HepG2 (cell line): ENCODE data around the gene DCAF7. TPM values are rescaled to one million over a fixed set of nuclear protein-coding genes. Genes with fewer than 3 reads are reported as not detected.

Experiments used
- AGO2 ChIP-seq: fragments of 200-400 bp; formaldehyde crosslinking; optimal IDR thresholded peaks from 2 replicates; pipeline ENCODE3; 2017; ENCODE audit warnings: mild to moderate bottlenecking, low read depth, low read length, moderate library complexity
- ARID2 ChIP-seq: sonication (generic); formaldehyde crosslinking; IDR thresholded peaks from 2 replicates; pipeline ENCODE4 v1.8.1; 2022; ENCODE audit warnings: mild to moderate bottlenecking, missing genetic modification reagents, borderline replicate concordance
- CHCHD3 ChIP-seq: sonication (generic); formaldehyde crosslinking; IDR thresholded peaks from 2 replicates; pipeline ENCODE4 v1.8.0; 2022; ENCODE audit warnings: mild to moderate bottlenecking, missing genetic modification reagents, moderate library complexity
- ELF3 ChIP-seq: IDR thresholded peaks from 2 replicates; pipeline ENCODE4 v1.6.1; 2016; ENCODE audit warnings: missing genetic modification reagents, missing compliant biosample characterization
- GPN1 ChIP-seq: sonication (generic); formaldehyde crosslinking; IDR thresholded peaks from 2 replicates; pipeline ENCODE4 v1.5.1; 2020; ENCODE audit warnings: missing genetic modification reagents, borderline replicate concordance
- HNF1B ChIP-seq: sonication (generic); formaldehyde crosslinking; IDR thresholded peaks from 2 replicates; pipeline ENCODE4 v1.5.1; 2020; ENCODE audit warnings: mild to moderate bottlenecking, moderate library complexity, missing genetic modification reagents
- ONECUT2 ChIP-seq: sonication (generic); formaldehyde crosslinking; IDR thresholded peaks from 2 replicates; pipeline ENCODE4 v1.4.0; 2020; ENCODE audit warnings: missing genetic modification reagents
- RAD21 ChIP-seq: fragments of 450-650 bp; formaldehyde crosslinking; IDR thresholded peaks from 2 replicates; pipeline ENCODE4 v1.5.0; 2020; ENCODE audit warnings: mild to moderate bottlenecking
- RAD51 ChIP-seq: fragments of 450-650 bp; IDR thresholded peaks from 2 replicates; pipeline ENCODE4 v1.6.1; 2016; ENCODE audit warnings: borderline replicate concordance
- RFXAP ChIP-seq: sonication (generic); formaldehyde crosslinking; IDR thresholded peaks from 2 replicates; pipeline ENCODE4 v1.4.0; 2020; ENCODE audit warnings: missing genetic modification reagents, borderline replicate concordance
- SMAD9 ChIP-seq: sonication (generic); formaldehyde crosslinking; IDR thresholded peaks from 2 replicates; pipeline ENCODE4 v1.5.1; 2020; ENCODE audit warnings: mild to moderate bottlenecking, missing genetic modification reagents
- ZFP36 ChIP-seq: fragments of 150-350 bp; IDR thresholded peaks from 2 replicates; pipeline ENCODE4 v1.6.1; 2018; ENCODE audit warnings: borderline replicate concordance, low read length, low read depth; ENCODE audit not compliant: partially characterized antibody
- ZHX1 ChIP-seq: sonication (generic); formaldehyde crosslinking; IDR thresholded peaks from 2 replicates; pipeline ENCODE4 v1.8.1; 2022; ENCODE audit warnings: low read depth, mild to moderate bottlenecking, missing genetic modification reagents
- ZMYM3 ChIP-seq: sonication (generic); formaldehyde crosslinking; IDR thresholded peaks from 2 replicates; pipeline ENCODE4 v1.5.1; 2020; ENCODE audit warnings: mild to moderate bottlenecking, missing genetic modification reagents
- ZNF136 ChIP-seq: sonication (generic); formaldehyde crosslinking; IDR thresholded peaks from 2 replicates; pipeline ENCODE4 v1.8.1; 2022; ENCODE audit warnings: low read depth, mild to moderate bottlenecking, moderate library complexity, missing genetic modification reagents
- ZNF317 ChIP-seq: sonication (generic); formaldehyde crosslinking; IDR thresholded peaks from 2 replicates; pipeline ENCODE4 v1.5.0; 2020; ENCODE audit warnings: mild to moderate bottlenecking, missing genetic modification reagents
- ZNF326 ChIP-seq: sonication (generic); formaldehyde crosslinking; IDR thresholded peaks from 2 replicates; pipeline ENCODE4 v1.4.0; 2020; ENCODE audit warnings: missing genetic modification reagents, borderline replicate concordance
- ZNF33A ChIP-seq: sonication (generic); formaldehyde crosslinking; IDR thresholded peaks from 2 replicates; pipeline ENCODE4 v1.5.1; 2020; ENCODE audit warnings: missing genetic modification reagents, mild to moderate bottlenecking, moderate library complexity, borderline replicate concordance
- ZNF354B ChIP-seq: sonication (generic); formaldehyde crosslinking; IDR thresholded peaks from 2 replicates; pipeline ENCODE4 v1.8.0; 2022; ENCODE audit warnings: mild to moderate bottlenecking, missing genetic modification reagents
- ZNF644 ChIP-seq: IDR thresholded peaks from 2 replicates; pipeline ENCODE4 v1.6.1; 2016; ENCODE audit warnings: low read depth
- ZNF720 ChIP-seq: sonication (generic); formaldehyde crosslinking; IDR thresholded peaks from 2 replicates; pipeline ENCODE4 v1.4.0; 2020; ENCODE audit warnings: missing genetic modification reagents
- ZNF879 ChIP-seq: sonication (generic); formaldehyde crosslinking; IDR thresholded peaks from 2 replicates; pipeline ENCODE4 v1.8.1; 2023; ENCODE audit warnings: missing genetic modification reagents
- ZSCAN29 ChIP-seq: sonication (generic); formaldehyde crosslinking; conservative IDR thresholded peaks from 2 replicates; pipeline ENCODE4 v1.4.0; 2020; ENCODE audit warnings: mild to moderate bottlenecking, missing genetic modification reagents
- ZXDC ChIP-seq: sonication (generic); formaldehyde crosslinking; IDR thresholded peaks from 2 replicates; pipeline ENCODE4 v1.5.0; 2020; ENCODE audit warnings: mild to moderate bottlenecking, missing genetic modification reagents
- polyA plus RNA-seq, 8 experiments: library from polyadenylated mRNA; depleted of rRNA in 3 of 8; stranded (reverse) in 7 of 8; unstranded in 1 of 8; fragments of >200 nt; fragmentation: Illumina TruSeq in 4 of 8; extraction: Trizol in 4 of 8; gene quantifications; 2 replicates each; pipeline versions ENCODE4 v1.2.1 to v1.2.3, GENCODE V29; 2011 to 2016; ENCODE audit warnings: low read depth in 4 of 8, missing spikeins in 1 of 8, mixed read lengths in 1 of 8; ENCODE audit not compliant: insufficient read depth in 1 of 8
- total RNA-seq, 5 experiments: library from RNA; depleted of rRNA; stranded (reverse); fragments of >200 nt; fragmentation: Illumina TruSeq; extraction: Trizol; gene quantifications; 2 replicates each; pipeline ENCODE4 v1.2.3, GENCODE V29; 2016; ENCODE audit warnings: low read depth in 1 of 5

DCAF7 gene
- total and polyA plus RNA-seq, 2 of the 13 experiments (the other 11 are each of a cell fraction or from before 2014, with no cell fraction given): 55.2 to 73.4 TPM

GRCh38 chr17:63516910-63517824 lies 33.1 kb upstream of the DCAF7 start (continued):
- no peak for TF ChIP-seq RAD21
- TF ChIP-seq RAD51: no peak
- no peak for TF ChIP-seq ZNF33A (CRISPR knock-in tag)
- TF ChIP-seq ZXDC (CRISPR knock-in tag): no peak
- no peak for TF ChIP-seq ZNF317 (CRISPR knock-in tag)
- no peak for TF ChIP-seq ZNF136 (CRISPR knock-in tag)
- no peak for TF ChIP-seq ZNF720 (CRISPR knock-in tag)
- TF ChIP-seq ZSCAN29: no peak
- no peak for TF ChIP-seq ZNF326 (CRISPR knock-in tag)
- peak; percentile 26; the same call in 1 of the 2 replicates for TF ChIP-seq ZMYM3 (CRISPR knock-in tag)
- TF ChIP-seq ZFP36: no peak
- TF ChIP-seq ELF3 (CRISPR knock-in tag): peak; percentile 45
- TF ChIP-seq ZHX1 (CRISPR knock-in tag): no peak
- TF ChIP-seq ZNF354B (CRISPR knock-in tag): no peak
- TF ChIP-seq HNF1B (CRISPR knock-in tag): peak; percentile 95
- TF ChIP-seq ZNF644 (CRISPR knock-in tag): peak; percentile 94
- no peak for TF ChIP-seq AGO2
- TF ChIP-seq RFXAP (CRISPR knock-in tag): no peak
- no peak for TF ChIP-seq GPN1 (CRISPR knock-in tag)
- no peak for TF ChIP-seq SMAD9 (CRISPR knock-in tag)
- TF ChIP-seq ZNF879 (CRISPR knock-in tag): no peak
- TF ChIP-seq ARID2 (CRISPR knock-in tag): no peak
- no peak for TF ChIP-seq ONECUT2 (CRISPR knock-in tag)
- no peak for TF ChIP-seq CHCHD3
